Activated CD8-positive, alpha-beta memory T cell treated with anti-CD3 and anti-CD28 coated beads for 4 hours (primary cell): ENCODE measurements around the gene PRDM12.
A peak's percentile ranks its signal among the peaks of the same experiment; 100 is the strongest.
"Not testable (repeated sequence)": the region's sequence is repeated elsewhere in the genome, so short reads cannot be mapped to it uniquely, and the experiment has no call there.

ENCODE experiments used
- DNase-seq, 2 donors: peaks; one replicate each; pipeline ENCODE4 v3.0.0-alpha.2; 2020; ENCODE audit warnings: low read depth in 2 of 2

Gene PRDM12

DNA sequence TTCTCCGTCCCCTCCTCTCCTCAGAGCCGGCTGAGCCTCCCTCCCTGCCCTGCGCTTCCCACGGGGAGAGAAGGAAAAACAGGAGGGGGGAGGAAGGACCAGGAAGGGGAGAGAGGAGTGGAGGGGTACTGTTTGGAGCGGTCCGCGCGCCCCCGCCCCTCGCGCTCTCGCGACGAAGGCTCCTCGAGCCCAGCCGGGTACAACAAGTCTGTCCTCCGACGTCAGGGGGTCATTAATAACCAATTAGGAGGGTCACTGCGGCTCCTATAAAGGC lies 480 bp upstream of the PRDM12 start:
- DNase-seq = no peak

DNA sequence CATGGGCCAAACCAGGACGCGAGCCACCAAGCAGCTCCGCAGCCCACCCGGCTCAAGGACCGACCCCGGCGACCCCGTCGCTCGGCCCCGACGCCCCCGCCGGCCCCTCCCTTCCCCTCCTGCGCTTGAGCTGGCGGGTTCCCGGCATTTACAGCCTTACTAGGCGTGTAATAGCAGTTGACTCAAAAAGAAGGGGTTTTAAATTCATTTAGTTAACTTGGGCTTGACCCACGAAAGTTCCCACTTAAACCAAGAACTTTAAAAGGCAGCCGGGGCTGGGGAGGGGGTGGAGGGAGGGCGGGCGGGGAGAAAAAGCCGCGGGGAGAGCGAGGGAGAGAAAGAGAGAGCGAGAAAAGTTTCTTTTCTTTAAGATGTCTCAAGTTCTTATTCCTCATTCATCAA lies 636 bp downstream of the PRDM12 start:
- no peak for DNase-seq

DNA sequence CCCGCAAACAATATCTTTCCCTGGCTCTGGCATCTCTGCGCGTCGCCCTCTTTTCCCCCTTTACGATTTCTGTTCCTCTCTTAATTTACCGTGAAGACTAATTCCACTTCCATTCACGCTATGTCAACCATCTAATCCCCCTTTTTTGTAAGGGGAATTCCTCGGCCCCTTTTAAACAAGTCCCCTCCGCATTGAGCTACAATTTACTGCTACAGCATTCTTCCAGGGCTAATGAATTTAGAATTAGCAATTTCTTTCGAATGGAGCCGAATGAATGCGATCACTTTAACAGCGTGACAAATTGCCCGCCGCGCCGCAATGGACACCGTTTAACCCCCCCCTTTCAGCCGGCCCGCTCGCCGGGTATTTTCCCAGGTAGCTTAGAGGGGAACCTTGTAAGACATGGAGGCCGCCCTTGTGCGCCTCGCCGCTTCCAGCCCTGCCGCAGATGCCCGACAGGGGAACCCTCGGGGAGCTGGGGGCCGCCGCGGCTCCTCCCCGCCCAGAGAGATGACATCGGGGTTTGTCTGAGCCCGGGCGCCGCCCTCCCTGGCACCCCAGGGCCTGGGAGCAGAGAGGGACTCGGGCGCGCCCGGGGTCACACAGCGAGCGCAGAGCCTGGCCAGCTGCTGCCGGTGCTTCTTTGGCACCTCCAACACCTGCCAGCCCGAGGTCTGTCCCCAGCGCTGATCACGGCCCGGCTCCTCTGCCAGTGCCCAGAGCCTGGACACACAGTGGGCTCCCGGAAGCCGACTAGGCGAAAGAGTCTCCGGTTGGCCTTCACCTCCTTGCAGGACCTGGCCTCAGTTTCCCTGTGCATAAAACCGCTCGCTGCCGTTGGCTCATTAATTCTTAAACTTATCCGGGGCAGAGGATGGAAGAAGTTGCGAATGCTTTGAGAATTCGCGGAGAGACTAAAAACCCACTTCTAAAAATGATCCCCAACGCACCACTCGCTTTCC lies 1.3 kb downstream of the PRDM12 start:
- no peak for DNase-seq

DNA sequence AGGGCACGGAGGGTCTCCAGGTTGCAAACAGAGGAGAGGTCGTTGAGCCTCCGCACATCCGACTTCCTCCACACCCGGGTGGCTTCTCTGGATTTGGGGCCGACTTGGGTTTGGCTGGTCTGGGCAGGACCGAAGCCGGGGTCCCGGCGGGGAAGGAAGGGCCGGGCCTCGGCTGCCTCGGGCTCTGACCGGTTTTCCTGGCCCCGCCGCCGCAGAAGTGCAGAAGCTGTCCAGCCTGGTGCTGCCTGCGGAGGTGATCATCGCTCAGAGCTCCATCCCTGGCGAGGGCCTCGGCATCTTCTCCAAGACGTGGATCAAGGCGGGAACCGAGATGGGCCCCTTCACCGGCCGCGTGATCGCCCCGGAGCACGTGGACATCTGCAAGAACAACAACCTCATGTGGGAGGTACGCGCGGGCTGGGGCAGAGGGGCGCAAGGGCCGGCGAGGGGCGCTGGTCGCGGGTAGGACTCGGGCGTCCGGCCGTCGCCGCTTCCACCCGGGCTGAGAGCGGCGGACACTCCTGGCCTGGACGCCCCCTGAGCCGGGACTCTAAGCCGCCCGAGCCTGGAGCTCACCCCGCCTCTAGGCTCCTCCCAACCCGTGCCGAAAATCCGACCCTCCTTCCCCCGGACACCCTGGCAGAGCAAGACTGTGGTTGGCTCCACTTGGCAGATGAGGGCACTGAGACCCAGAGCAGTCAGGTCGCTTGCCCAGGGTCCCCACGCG lies 2.2 kb downstream of the PRDM12 start:
- no peak for DNase-seq

DNA sequence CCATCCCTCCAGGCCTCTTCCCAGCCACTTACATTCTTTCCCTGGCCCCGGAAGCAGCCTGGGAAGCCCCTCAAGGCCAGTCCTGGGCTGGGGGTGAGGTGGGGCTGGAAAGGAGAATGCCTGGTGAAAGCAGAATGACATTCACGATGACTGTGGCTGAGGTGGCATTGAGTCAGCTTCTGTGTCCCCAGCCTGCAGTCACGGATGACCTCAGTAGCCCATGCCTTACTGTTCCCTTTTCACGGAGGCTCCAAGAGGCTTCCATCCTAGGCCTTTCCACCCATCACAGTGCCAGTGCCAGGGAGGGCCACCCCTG lies 2.7 kb downstream of the PRDM12 start:
- no peak for DNase-seq

DNA sequence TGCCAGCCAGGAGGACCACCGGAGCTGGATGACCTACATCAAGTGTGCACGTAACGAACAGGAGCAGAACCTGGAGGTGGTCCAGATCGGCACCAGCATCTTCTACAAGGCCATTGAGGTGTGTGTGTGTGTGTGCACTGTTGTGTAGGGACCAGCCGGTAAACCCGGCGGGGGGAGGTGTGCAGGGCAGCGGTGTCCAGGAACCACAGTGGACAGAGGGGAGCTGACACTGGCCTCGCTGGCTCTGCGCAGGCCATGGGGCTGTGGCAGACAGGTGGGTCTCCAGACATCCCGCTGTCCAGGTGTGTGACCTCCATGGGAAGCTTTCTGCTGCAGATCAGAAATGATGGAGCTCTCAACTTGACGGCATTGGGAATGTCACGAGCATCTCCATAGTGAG lies 3.8 kb downstream of the PRDM12 start:
- DNase-seq = no peak

DNA sequence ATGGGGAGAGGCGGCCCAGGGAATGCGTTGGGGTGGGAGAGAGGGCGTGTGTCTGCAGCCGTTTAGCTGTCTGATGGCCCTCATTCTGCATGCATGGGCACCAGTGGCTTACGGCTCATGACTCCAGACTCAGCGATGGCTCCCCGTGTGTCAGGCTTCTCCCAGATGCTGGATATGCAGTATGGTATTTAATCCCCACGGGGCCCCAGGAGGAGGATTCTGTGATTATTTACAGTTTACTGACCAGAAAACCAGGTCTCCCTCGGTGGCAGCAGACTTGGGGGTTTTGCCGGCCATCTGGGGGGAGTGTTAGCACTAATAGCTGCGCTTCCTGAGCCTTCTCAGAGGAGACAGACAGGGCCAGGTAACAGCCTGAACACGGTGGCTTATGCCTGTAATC lies 4.3 kb downstream of the PRDM12 start:
- no peak for DNase-seq

DNA sequence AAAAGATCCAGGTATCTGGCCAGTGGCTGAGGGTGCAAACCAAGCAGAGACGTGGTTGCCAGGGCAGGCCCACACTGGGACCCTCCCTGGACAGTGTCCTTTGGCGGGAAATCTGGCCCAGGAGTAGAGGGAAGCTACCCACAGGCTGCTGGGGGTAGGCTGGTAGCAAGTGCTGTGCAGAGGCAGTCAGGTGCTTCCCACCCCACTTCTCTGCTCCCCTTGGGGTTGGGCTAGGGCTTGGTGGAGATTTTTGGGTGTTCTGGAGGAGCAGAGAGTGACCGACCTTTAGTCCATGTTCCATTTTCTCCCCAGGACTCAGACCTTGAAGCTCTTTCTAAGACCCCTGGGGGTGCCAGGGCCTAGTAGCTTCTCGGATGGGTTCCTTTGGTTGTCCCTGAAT lies 5.6 kb downstream of the PRDM12 start:
- no peak for DNase-seq

DNA sequence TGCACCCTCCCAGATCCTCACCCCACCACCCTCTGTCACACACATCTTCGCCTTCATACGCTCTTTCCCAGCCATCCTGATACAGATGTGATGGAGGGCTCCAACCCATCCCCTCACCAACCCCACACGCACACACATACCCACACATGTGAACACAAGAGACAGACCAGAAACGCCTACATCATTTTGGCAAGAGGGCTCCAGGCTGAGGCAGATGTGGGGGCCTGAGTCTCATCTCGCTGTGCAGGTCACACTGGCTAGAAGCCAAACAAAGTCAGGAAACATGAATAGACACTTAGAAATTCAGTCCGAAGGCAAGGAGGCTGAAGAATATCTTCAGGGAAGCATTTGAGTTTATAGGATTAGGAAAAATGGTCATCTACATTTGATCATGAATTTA lies 6.2 kb downstream of the PRDM12 start:
- DNase-seq = no peak

DNA sequence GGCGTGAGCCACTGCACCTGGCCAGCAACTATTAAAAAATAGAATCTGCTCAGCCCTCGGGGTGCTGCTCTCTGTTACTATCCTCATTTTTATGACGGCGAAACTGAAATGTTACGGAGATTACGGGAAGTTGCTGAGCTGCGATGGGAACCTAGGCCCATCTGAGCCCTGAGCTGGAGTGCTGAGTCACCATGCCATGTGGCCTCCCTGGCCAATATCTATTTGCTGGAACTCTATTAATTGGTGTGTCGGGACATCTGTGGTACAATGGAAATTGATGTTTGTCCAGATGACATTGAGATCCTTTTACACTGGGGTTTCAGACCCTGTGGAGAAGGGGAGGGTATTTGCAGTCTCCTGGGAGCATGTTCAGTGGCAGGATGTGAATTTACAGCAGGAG lies 8.1 kb downstream of the PRDM12 start:
- DNase-seq = no peak

DNA sequence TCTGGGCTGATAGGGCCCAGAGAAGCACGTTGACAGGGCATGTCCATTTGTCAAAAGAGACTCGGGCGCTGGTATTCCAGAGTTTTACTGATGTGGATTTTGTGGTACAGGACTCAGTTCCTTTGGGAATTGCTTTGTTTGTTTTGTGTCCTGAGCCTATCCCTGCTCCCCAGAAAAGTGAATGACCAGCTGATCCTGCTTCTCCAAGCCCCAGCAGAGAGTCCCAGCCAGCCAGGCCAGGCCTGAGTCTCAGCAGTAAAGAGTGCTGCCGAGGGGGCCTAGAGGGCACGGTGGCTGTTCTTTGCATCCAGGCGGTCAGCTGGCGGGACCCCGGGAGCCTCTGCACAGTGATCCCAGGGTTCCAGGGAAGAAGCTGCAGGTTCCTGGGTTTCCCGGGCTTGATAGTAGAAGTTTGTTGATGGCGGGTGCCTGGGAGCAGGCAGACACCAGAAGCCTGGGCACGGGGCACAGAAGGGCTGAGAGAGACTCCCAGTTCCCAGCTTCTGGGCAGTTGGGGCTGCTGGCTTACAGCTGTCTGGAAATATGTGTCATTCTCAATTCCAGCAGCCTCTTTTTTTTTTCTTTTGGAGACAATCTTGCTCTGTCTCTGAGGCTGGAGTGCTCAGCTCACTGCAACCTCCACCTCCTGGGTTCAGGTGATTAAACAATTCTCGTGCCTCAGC lies 8.7 kb downstream of the PRDM12 start:
- no peak for DNase-seq

DNA sequence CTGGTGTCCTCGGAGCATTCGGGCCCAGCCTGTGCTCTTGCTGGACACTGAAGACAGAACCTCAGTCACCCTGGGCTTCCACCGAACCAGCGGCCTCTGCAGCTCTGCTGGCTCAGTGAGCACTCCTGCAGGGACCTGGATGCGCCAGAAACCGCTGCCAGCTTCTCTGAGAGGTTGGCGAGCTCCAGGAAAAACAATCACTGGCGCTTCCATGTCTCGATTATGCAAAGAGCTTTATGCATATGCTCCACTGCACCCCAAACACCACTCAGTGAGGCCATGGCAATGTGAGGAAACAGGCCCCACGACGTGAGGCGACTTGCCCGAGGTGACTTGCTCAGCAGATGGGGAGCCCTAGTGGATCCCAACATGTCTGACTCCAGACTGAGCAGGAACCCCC lies 11.0 kb downstream of the PRDM12 start:
- no peak for DNase-seq

DNA sequence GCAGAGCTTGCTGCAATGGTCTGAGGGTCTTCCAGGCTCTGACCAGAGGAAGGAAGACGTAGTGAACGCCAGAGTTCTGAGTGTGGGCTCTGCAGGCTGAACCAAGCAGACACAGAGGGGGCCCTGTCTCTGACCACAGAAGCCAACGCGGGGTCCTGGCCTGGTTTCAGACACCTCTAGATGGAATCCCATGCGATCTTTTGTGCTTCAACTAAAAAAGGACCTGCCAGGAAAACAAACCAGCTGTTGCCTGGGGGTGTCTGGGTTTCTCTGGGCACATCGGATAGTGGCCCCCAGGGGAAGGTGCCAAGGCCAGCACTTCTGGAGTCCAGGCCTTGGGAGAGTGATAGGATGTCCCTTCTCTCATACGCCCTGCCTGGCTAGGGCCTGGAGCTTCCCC lies 12.9 kb downstream of the PRDM12 start:
- no peak for DNase-seq

DNA sequence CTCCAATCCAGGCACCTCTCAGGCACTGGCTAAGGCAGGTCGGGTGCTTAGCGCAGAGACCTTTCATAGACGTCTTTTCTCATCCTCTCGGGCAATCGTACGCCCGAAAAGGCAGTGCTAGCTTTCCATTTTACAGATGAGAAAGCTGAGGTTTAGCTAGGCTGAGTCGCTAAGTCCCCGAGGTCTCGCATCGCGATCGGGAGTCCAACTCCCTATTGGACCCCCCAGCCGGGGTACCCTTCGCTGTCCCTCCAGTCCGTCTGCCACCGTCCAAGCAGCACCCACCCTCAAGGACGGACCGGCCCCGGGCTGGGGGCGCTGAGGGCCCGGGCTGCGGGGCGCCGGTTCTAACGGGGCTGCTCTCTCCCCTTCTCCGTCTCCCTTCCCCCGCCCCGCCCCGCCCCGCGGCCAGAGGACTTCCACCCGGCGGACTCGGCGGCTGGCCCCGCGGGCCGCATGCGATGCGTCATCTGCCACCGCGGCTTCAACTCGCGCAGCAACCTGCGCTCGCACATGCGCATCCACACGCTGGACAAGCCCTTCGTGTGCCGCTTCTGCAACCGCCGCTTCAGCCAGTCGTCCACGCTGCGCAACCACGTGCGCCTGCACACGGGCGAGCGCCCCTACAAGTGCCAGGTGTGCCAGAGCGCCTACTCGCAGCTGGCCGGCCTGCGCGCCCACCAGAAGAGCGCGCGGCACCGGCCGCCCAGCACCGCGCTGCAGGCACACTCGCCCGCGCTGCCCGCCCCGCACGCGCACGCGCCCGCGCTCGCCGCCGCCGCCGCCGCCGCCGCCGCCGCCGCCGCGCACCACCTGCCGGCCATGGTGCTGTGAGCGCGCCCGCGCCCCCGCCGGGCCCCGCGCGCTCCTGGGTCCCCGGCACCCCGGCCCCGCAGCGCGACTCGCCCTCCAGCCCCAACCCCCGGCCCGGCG lies 16.7 kb downstream of the PRDM12 start:
- DNase-seq = peak; percentile 29 to 41

DNA sequence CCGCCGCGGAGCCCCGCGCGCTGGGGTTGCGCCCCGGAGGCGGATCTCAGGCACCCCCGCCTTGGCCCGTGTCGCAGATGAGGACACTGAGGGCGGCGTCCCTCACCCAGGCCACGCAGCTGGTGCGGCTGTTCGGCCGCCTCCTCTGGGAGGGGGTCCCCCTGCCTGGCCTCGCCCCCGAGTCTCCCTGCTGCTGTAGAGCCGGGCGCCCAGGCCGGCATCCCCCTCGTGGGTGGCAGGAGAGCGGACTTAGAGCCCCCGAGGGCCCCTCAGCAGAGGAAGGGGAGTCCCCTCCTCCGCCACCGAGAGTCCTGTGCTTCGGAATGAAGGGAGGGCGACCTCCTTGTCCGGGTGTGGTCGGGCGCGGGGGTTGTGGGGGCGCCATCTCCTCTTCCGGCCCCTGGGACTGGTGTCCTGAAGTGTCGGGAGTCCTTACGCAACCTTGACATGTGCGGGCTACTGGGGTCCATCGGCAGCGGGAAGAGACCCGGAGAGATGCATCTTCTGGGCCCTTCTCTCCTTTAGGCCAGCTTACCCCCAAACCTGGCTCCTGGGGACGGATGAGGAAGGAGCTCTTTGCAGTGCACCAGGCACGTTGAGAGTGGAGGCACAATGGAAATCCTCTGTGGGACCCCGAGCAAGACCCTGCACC lies 17.5 kb downstream of the PRDM12 start:
- no peak for DNase-seq

DNA sequence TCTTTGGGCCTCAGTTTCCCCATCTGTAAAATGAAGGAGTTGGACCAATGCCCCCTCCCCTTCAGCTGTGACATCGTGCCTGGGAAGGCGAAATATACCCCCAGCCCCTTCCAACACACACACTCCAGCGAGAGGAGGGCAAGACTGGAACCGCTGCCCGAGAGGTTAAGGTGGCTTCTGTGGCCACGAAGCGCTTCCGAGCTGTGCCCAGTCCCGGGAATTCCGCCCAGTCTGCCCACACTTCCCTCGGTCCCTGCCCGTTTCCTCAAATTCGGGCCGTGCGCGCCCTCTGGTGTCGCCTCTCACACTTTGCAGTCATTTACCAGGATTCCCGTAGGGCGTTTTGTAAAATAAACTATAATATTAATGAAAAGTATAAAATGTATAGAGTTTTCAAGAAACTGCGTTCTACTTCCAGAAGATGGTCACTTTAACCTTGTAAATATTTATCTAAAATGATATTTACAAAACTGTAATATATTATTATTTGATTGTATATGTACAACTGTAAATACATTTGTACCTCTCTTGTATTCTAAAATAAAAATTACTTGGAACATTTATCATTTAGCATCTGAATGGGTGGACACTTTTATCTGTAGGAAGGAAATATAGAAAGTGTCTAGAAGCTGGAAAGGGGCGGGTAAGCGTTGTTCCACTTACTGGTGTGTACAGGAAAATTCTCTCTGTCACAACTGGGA lies 18.2 kb downstream of the PRDM12 start:
- peak; percentile 15 to 18 for DNase-seq

DNA sequence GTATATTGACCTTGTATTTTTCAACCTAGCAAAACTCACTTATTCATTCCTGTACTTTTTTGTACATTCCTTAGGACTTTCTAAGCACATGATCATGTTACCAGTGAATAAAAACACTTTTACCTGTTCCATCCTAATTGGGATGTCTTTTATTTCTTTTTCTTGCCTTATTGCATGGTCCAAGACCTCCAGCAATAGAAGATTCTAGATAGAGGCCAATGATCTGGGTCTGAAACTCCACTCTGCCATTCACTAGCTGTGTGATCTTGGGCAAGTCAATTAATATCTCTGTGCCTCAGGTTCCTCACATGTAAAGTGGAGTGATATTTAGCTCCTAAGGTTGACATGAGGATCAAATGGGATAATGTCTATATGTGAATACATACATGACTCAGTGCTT lies 20.7 kb downstream of the PRDM12 start:
- no peak for DNase-seq

DNA sequence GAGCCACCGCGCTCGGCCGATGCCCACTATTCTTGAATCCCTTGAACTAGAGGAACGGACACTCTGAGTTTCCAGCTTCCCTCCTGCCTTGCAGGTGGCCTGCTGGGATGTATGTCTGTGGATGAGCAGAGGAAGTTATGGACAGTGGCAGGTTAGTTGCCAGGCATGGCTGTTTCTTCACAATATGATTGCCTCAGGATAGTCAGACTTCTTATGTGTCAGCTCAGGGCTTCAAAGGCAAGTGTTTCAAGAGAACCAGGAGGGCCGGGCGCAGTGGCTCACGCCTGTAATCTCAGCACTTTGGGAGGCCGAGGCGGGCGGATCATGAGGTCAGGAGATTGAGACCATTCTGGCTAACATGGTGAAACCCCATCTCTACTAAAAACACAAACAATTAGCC lies 21.6 kb downstream of the PRDM12 start:
- DNase-seq = not testable (repeated sequence)

DNA sequence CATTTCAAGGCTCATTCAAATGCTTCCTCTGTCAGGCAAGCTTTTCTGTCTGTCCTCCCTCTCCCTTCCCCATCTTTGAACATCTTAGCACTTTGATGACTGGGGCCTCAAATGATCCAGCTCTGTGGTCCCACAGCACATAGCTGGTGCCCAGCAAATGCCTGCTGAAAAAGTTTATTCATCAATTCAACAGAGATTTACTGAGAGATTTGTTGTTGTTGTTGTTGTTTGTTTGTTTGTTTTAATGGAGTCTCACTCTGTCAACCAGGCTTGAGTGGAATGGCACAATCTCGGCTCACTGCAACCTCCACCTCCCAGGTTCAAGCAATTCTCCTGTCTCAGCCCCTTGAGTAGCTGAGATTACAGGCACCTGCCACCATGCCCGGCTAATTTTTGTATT lies 23.2 kb downstream of the PRDM12 start:
- DNase-seq = no peak

DNA sequence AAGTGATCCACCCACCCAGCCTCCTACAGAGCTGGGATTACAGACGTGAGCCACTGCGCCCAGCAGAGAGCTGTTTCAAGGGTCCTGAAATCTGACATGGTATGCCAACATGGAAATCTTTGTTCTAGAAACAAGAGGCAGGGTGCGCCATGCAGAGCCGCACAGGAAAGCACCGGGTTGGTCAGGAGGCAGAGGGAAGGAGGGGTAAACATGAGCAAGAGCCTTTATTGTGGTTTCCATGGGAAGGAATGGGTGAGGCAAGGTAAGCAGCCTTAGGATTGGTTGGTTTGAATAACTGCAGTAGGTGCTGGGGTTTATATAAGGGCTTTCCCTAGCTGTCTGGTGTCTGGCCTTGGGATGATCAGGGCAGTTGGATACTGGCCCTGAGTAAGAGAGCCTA lies 23.7 kb downstream of the PRDM12 start:
- DNase-seq = no peak

DNA sequence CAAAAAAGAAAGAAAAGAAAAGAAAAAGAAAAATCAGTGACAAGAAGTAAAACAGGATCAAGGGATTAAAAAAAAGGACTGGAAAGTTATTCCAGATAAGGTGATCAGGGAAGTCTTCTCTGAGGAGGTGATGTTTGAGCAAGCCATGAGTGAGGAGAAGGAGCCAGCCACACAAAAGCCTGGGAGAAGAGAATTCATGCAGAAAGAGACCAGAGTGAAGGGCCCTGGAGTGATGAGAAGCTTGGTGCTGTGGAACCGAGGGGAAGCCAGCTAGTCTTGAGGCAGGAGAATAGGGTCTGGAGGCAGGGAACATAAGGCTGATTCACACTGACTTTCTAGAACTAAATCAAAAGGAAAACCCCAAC lies 25.2 kb downstream of the PRDM12 start:
- no peak for DNase-seq
